HG03025 (cell line): ENCODE measurements around the gene VPREB3.

Experiments
- ATAC-seq: cut with Tn5 transposase; IDR thresholded peaks from one replicate; pipeline ENCODE4 v1.9.1; 2021; ENCODE audit warnings: mild to moderate bottlenecking, moderate library complexity; ENCODE audit not compliant: unreplicated experiment, low FRiP score

VPREB3 gene

GRCh38 chr22:23754220-23754919 lies at the start of gene VPREB3:
VPREB3 (minus strand) TSS chr22:23754425; CDS start chr22:23754363, 62 bp downstream.
- ATAC-seq, result no peak

DNA sequence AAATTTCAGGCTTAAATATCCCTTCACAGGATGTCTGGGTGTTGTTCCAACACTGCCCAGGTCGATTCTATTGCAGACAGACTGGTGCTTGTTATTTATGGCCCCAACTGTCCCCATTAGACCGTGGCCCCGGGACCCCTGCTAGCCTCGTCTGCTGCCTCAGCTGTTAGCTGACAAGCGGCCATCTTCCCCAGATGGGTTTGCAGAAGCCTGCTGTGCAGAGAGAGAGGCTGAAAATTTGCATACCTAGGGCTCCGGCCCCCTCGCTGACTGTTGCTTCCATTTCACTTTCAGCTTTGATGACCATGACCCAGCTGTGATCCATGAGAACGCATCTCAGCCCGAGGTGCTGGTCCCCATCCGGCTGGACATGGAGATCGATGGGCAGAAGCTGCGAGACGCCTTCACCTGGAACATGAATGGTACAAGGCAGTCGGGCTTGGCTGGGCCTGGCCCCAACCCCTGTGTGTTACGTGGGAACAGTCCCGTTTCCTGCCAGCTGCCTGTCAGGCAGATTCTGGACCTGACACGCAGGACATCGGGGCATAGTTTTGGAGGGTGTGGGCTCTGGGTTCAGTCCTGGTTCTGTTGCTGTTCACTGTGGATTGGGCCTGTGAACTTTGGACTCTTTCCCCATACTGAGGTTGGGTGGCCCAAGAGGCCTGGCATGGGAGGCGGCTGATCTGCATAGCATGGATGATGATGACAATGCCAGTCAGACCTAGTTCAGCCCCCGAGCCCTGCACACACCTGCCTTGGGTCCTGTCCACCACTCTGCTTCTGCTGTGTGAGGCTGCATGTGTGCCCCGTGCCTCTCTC lies 49.0 kb upstream of the VPREB3 start:
- no peak for ATAC-seq

DNA sequence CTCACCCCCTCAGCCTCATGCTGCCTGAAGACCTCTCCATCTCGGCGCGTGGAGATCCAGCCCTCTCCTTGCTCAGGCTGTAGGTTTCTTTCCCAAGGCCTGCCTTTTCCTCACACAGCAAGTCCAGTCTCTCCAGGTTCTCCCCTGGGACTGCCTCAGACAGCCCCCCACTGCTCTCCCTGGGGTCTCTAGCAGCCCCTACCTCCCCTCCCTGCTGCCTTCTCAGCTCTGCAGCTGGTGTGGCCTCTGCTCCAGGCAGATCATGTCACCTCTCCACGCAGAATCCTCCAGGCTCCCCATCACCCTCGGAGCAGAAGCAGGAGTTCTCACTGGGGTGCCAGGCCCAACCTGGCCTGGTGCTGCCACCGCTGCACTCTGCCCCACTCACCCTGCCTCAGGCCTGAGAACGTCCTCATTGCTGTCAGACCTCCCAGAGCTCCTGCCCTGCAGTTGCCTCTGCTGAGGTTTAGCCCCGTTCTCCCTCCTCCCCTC lies 47.7 kb upstream of the VPREB3 start:
- no peak for ATAC-seq

- no peak for ATAC-seq
Measured at GRCh38 chr22:23801238-23801821, 47.1 kb upstream of the VPREB3 start.

- no peak for ATAC-seq
Measured at GRCh38 chr22:23800297-23801237, 46.3 kb upstream of the VPREB3 start.

GRCh38 chr22:23796461-23796860 lies 42.2 kb upstream of the VPREB3 start:
- no peak for ATAC-seq

DNA sequence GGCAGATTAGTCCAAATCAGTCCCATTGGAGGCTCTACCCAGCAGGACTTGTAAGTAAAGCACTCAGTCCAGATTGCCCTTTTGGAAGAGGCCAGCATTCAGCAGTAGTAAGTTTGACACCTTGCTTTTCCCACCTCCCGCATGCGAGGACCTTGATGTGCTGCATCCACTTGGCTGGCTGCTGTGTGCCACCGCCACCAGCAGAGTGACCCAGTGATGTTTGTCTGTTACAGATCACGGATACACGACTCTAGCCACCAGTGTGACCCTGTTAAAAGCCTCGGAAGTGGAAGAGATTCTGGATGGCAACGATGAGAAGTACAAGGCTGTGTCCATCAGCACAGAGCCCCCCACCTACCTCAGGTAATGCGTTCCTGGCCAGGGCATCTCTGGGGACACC lies 39.1 kb upstream of the VPREB3 start:
- no peak for ATAC-seq

GRCh38 chr22:23791738-23792645 lies 37.8 kb upstream of the VPREB3 start:
- ATAC-seq, result no peak

DNA sequence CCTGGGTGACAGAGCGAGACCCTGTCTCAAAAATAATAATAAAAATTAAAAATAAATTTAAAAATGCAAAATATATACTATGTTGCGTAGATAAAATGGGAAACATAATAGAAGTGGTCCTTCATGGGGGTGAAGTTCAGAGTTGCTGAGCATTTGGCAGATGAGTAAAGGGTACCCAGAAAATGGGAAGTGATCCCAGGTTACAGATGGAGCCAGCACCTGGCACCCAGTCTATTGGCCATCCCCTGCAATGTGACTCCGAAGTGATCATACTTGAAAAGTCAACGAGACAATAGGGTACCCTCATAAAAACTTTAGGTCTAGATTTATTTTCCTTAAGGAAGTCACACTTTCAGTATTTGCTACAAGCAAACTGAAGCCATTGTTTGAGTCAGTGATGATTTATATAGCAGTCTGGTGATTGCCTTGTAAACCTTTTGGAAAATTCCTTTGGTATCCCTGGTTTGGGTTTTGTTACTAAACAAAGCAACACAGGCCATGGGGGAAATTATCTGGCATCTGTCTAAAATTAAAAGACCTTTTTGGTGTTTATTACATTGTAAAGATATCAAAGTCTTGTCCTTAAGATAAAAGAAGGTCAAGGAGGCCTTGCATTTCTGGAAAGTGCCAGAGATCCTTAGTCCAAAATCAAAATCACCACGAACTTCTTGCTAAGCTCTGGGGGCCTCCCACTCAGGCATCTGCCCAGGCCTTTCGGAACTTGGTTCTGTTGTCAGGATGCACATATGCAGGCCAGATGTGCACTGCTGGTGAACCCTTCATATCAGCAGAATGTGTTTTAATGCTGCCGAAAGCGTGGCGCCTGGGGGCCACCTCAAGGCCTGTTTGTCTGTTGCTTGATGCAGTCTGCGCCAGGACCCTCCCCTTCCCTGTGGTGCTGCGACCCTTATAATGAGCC lies 36.9 kb upstream of the VPREB3 start:
- no peak for ATAC-seq

DNA sequence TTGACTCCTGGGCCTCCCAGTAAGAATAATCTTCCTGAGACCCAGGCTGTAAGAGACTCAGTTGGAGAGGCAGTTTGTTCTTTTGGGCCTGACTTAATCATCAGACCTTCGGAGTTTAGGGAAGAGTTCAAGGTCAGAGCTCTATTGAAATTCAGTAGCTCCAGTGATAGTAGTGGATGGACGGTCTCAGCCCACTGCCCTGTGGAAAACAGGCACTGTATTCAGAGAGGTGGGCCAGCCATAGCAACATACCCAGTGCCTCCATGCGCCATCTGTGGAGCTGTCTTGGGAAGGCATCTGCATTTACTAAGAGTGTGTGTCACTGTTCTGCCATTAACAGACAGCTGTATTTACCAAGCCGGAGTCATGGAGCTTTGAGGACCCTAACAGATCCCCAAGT lies 35.4 kb upstream of the VPREB3 start:
- ATAC-seq, result no peak

DNA sequence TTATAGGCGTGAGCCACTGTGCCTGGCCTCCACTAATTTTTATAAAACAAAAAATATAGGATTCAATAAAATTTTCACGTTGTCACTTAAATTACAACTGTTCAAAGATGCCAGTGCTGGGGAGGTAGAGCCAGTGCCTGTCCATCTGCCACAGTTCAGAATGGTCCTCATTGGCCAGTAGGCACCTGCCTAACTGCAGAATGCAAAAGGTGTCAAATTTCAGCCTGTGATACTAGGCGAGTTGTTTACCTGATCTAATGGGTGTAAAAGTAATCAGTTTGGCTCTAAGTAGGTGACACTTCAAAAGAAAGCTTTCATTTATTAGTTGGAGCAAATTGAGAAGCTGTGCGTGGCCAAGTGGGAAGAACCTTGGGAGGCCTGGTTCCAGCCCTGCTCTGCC lies 34.9 kb upstream of the VPREB3 start:
- no peak for ATAC-seq

DNA sequence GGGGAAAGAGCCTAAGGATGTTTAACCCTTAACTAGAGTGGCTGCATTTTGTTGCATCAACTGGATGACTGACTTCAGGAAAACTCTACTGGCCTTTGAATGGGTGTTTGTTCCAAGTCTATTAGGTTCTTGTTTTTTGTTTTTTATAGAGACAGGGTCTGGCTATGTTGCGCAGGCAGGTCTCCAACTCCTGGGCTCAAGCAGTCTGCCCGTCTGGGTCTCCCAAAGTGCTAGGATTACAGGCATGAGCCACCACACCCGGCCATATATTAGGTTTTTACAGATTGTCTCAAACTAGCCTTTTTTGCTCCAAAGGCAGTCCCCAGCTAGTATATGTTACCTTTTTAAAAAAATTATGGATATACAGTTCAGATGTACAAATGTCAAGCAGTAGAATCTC lies 33.7 kb upstream of the VPREB3 start:
- no peak for ATAC-seq

DNA sequence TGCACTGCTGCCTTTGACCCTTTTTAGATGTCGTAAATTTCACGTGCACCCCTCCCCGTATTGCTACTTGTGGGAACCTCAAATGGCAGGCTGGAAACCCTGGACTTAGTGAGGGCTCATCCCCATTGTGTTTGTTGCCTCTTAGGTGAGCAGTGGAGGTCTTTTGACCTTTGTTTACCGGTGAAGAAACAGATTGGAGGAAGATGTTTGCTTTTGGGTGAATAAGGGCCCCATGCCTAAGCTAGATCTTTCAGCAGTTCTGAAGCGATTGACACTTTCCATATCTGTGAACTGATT lies 33.3 kb upstream of the VPREB3 start:
- ATAC-seq, result no peak

DNA sequence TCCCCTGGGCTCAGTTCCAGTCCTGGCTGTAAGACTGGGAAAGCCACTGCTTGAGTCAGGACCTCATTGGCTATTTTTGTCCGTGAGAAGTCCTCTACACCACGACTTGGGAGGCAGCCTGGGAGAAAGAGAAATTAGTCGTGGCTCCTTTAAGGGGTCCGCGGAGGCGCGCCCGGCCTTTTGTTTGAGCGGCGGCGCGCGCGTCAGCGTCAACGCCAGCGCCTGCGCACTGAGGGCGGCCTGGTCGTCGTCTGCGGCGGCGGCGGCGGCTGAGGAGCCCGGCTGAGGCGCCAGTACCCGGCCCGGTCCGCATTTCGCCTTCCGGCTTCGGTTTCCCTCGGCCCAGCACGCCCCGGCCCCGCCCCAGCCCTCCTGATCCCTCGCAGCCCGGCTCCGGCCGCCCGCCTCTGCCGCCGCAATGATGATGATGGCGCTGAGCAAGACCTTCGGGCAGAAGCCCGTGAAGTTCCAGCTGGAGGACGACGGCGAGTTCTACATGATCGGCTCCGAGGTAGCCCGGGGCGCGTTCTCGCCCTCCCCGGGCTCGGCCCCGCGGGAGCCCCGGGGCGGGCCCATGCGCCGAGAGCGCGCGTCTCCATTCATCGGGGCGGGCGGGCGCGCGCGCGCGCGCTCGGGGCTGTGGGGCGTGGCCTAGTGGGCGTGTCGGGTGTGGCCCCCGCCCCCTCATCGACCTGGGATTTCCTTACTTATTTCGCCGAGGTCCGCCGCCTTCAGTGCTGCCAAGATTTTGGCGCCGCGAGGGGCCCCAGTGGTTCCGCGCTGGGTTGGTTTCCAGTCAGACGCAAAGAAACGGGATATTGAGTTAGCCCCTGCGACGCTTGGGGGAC lies 32.8 kb upstream of the VPREB3 start, which contains the start of gene SMARCB1:
Gene SMARCB1, plus strand, starts transcription at position 215 of the 848 bp plus-strand sequence. Its CDS starts 204 bp downstream, at position 419.
- peak; percentile 67 for ATAC-seq

- no peak for ATAC-seq
Measured at GRCh38 chr22:23786261-23786710, 32.1 kb upstream of the VPREB3 start.

DNA sequence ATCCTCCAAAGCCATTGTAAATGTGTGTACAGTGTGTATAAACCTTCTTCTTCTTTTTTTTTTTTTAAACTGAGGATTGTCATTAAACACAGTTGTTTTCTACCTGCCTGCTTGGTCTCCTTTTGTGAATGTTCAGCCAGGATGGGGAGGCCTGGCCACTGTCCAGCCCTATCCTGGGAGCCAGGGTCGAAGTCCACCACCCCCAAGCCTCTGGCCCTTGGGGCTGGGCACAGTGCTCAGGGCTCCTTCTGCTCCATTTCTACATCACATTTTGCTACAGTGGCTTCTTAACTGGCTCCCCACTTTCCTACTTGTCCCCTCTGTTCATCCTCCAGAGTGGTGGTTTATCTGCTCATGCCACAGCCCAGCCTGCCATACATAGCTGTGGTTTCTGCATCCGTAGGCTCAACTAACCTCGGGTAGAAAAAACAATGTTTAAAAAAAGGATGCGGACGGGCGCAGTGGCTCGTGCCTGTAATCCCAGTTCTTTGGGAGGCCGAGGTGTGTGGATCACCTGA lies 30.0 kb upstream of the VPREB3 start:
- no peak for ATAC-seq
